IPS DF 6.9 (cell line): Measurements from ENCODE around the gene ZC2HC1C.

Source experiments
- DNase-seq: peaks from one replicate; pipeline ENCODE4 v3.0.0-alpha.2; 2013; ENCODE audit warnings: low read depth, low spot score
- H3K27ac ChIP-seq: one replicate; pipeline ENCODE4 v1.5.1; 2013; ENCODE audit warnings: low read length, control low read depth
- H3K27me3 ChIP-seq: 2 replicates; pipeline ENCODE4 v1.6.1; 2013; ENCODE audit warnings: mild to moderate bottlenecking, low read length; ENCODE audit not compliant: control insufficient read depth, insufficient read depth
- H3K36me3 ChIP-seq: 2 replicates; pipeline ENCODE4 v1.6.1; 2013; ENCODE audit warnings: low read length; ENCODE audit not compliant: control insufficient read depth, insufficient read depth
- H3K4me1 ChIP-seq: 2 replicates; pipeline ENCODE4 v1.6.1; 2013; ENCODE audit warnings: low read length; ENCODE audit not compliant: control insufficient read depth, insufficient read depth
- H3K4me3 ChIP-seq: 2 replicates; pipeline ENCODE4 v1.5.1; 2013; ENCODE audit warnings: mild to moderate bottlenecking, low read length
- H3K9me3 ChIP-seq: 2 replicates; pipeline ENCODE4 v1.6.1; 2013; ENCODE audit warnings: low read length, inconsistent platforms; ENCODE audit not compliant: control insufficient read depth, insufficient read depth
- WGBS: extraction: QIAGEN DNeasy Blood & Tissue Kit; methylation state at CpG from one replicate; pipeline ENCODE4 v1.1.7; 2013; ENCODE audit warnings: mixed read lengths, missing lambda C conversion rate; ENCODE audit not compliant: insufficient read length, insufficient coverage; 5-methylcytosine and 5-hydroxymethylcytosine counted together

ZC2HC1C gene

DNA sequence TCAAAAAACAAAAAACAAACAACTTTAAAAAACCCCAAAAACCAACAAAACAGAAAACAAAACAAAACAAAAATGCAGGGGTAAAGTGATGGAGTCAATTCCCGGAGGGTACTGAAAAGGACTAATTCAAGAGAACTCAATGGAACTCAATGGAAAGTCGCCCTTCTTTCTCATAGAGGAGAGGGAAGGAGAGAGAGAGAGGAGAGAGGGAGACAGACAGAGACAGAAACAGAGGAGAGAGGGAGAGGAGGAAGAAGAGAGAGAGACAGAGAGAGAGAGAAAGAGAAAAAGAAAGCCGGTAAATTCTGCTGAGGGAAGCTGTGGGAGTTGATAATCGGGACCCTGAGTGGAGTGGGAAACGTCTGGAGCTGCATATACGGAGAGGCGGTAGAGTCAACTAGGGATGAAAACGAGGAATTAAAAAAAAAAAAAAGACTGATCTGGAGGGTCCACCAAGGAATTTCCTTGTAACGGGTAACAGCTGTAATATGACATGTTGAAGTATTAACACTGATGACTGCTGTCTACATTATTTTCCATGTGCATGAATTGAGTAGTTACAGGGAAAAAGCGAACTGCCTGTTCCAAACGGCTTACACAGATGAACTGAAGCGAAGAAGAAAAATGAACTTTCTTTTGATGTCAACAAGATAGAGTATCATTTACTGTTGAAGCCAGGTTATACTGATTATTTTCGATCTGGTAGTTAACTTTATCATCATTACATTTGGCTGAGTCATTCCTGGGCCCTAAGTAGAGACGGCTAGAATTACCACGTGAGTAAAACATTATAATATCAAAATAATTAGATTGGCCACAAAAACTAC is 934 bp upstream of the ZC2HC1C start:
- Histone ChIP-seq H3K4me1 (no peaks in the 10 kb centered on the region; the same call in 1 of the 2 replicates), H3K9me3 (no peaks in the 10 kb centered on the region), H3K27ac (no peak overlapping the region), H3K4me3 (peak overlapping the region; percentile 59; the same call in 1 of the 2 replicates), H3K36me3 (no peaks in the 10 kb centered on the region), H3K27me3 (no peaks in the 10 kb centered on the region)
- no CpG with 5 or more reads among the region's 15 CpGs for whole genome bisulfite sequencing
- no peak for DNase-seq

DNA sequence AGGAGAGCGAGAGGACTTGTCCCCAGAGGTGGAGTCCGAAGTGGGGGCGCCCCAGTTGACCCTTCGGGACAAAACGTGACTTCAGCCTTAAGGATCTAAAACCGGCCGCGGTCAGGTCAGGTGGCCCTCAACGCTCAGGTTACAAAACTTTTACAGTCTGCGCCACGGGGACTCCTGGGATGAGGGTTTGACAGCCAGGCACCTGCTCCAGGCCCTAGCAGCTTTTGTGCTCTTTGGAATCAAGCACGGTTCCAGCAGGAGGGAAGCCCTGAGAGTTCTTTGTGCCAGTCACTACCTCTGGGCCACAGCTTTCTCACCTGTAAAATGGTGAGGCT is 337 bp downstream of the ZC2HC1C start:
- Histone ChIP-seq H3K4me3 (peak overlapping the region; percentile 41; the same call in 1 of the 2 replicates), H3K27me3 (no peaks in the 10 kb centered on the region), H3K4me1 (no peaks in the 10 kb centered on the region; the same call in 1 of the 2 replicates), H3K36me3 (no peaks in the 10 kb centered on the region), H3K27ac (no peak overlapping the region), H3K9me3 (no peaks in the 10 kb centered on the region)
- DNase-seq = no peak
- no CpG with 5 or more reads among the region's 12 CpGs for WGBS

DNA sequence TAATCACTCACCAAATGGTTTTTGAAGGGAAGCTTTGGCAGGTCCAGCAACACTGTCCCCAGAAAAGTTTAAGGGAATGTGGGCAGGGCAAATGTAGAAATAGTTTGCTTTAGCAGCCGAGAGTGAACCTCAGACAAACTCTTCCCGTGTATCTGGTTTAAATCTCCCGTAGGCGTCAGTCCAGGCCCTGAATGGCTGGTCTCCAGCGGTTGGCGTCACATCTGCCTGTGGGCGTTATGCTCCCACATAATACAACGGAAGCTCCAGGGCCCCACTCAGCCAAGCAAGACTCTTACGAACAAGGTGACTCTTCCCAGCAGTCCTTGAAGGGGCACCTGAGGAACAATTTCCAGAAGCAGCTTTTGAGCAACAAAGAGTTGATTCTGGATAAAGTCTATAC is 942 bp downstream of the ZC2HC1C start:
- no peaks in the 10 kb centered on the region for H3K9me3 ChIP-seq
- no peaks in the 10 kb centered on the region; the same call in 1 of the 2 replicates for H3K4me1 ChIP-seq
- H3K27me3 ChIP-seq = no peaks in the 10 kb centered on the region
- no CpG with 5 or more reads among the region's 9 CpGs for WGBS
- H3K27ac ChIP-seq = no peak overlapping the region
- no peak overlapping the region for H3K4me3 ChIP-seq
- no peaks in the 10 kb centered on the region for H3K36me3 ChIP-seq
- DNase-seq = no peak

DNA sequence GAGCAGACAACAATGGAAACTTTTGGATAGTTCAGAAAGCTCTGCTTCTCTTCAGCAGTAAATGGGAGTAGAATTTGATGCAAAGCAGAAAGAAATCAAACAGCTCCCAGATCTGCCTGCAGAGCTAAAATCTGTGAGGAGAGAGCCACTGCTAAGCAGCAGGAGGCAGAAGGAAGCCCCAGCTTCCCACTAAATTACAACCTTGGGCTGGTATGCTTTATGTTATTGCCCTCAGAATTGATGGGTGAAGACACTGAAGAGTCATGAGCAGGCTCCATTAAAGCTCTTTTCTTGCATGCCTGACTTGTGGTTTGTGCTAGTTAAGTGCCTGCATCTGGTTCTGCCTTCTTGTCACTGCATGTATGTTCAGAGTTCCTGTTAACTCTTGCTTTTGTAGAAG is 8.4 kb downstream of the ZC2HC1C start:
- Histone ChIP-seq H3K9me3 (no peaks in the 10 kb centered on the region), H3K27ac (no peak overlapping the region), H3K4me3 (no peak overlapping the region), H3K36me3 (no peaks in the 10 kb centered on the region), H3K27me3 (no peaks in the 10 kb centered on the region), H3K4me1 (no peaks in the 10 kb centered on the region)
- no peak for DNase-seq

DNA sequence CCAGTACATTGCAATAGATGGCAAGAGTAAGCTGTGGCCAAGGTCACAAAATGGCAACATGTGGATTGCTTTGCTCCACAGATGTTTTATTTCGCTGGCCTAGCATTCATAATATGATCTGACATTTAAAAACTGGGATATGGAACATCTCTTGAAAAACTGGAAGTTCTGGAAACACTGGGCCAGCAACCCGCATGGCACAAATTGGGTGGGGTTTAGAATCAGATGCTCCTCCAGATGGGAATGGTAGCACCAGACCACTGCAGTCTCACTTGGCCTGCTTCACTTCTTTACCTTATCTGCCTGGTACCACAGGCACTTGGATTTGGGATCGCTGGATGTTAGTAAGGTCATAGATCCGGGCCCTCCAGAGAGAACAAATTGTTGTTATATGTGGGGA is 10.1 kb downstream of the ZC2HC1C start:
- Histone ChIP-seq H3K27me3 (no peaks in the 10 kb centered on the region), H3K4me1 (no peaks in the 10 kb centered on the region), H3K36me3 (peaks cover 6% of the 10 kb centered on the region; the same call in 1 of the 2 replicates), H3K4me3 (no peak overlapping the region), H3K9me3 (no peaks in the 10 kb centered on the region), H3K27ac (no peak overlapping the region)
- no peak for DNase-seq
- no CpG with 5 or more reads among the region's 4 CpGs for WGBS

DNA sequence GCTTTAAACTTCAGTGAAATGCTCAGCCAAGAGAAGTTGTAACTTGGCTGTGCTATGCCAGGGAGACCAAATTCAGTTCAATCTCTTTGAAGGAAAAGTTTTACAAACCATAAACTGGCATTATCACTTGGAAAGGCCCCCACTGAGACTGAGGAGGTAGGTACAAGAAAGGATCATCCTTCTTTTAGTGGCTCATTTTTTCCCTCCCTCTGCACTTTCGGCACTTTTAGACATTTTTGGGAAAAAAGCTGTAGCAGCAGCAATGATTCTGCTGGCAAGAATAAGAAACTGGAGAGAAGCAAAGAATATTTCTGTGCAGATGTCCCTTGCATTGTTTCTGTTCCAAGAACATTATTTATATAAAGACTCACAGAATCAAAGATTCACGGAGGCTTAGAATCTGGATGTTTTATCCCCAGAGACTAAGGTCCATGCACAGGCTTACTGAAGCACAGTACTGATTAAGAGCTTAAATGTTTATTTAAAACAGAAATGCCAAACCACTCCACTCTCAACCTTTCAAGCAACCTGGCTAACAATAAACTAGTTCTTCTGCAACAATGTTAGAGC is 12.3 kb downstream of the ZC2HC1C start:
- Histone ChIP-seq H3K4me3 (no peak overlapping the region), H3K9me3 (no peaks in the 10 kb centered on the region), H3K4me1 (no peaks in the 10 kb centered on the region), H3K27ac (no peak overlapping the region), H3K27me3 (no peaks in the 10 kb centered on the region), H3K36me3 (peaks cover 10% of the 10 kb centered on the region; the same call in 1 of the 2 replicates)
- no CpG with 5 or more reads among the region's 2 CpGs for WGBS
- no peak for DNase-seq

DNA sequence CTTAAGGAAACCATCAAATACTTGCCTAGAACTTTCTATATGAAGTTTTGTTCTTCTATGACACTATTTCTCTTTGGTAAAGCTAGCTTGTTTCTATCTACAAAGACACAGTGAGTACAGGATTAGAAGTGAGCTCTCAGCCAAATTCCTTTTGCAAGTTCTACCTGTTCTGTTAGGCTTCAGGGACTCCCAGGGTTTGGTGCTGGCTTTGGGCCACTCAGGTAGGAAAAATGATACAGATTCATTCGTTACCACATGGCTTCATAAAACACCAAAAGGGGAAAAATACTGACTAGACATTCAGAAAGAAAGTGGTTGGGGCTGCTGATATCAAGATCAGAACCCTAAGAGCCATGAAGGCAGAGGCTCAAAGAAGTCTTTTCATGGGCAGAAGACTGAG is 13.8 kb downstream of the ZC2HC1C start:
- Histone ChIP-seq H3K4me3 (no peak overlapping the region), H3K27me3 (no peaks in the 10 kb centered on the region), H3K36me3 (peaks cover 12% of the 10 kb centered on the region; the same call in 1 of the 2 replicates), H3K4me1 (no peaks in the 10 kb centered on the region), H3K9me3 (no peaks in the 10 kb centered on the region), H3K27ac (no peak overlapping the region)
- no CpG with 5 or more reads among the region's 1 CpG for WGBS
- no peak for DNase-seq

DNA sequence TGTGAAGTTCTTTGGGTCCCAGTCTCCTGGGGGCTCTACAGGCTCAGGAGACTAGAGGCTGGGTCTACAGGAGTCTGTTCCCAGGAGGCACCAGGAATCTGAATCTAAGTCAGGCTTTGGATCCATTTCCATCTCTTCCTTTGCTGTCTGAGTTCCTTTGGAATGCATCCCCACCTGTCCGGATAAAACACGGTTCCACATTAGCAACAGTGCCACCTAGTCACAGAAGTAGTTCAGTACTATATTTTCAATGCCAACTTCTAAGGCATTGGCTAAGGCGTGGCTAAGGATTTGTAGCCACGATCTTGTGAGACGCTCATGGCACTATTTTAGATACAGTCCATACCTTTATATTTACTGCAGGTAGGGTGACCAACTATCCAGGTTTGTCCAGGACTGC is 15.1 kb downstream of the ZC2HC1C start:
- Histone ChIP-seq H3K27ac (no peak overlapping the region), H3K36me3 (peaks cover 12% of the 10 kb centered on the region; the same call in 1 of the 2 replicates), H3K4me3 (no peak overlapping the region), H3K27me3 (no peaks in the 10 kb centered on the region), H3K9me3 (no peaks in the 10 kb centered on the region), H3K4me1 (no peaks in the 10 kb centered on the region)
- no peak for DNase-seq
- no CpG with 5 or more reads among the region's 5 CpGs for WGBS

DNA sequence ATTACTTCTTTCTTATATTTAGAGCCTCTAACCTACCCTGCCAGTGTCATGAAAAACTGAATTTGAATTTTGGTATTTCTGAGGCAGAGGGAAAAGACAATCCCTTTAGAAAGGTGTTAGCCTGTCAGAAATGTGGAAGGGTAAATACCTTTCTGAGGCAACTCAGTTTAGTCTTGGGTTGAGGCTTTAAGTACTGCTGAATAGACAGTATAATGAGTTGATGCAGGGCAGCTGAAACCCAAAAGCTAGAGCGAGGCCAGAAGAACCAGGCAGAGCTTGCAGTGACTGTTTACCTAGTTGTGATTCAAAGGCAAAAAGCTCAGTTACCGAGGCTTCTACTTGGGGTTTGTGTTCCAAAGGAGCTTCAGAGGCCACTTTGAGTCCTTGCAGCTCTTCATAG is 18.7 kb downstream of the ZC2HC1C start:
- DNase-seq = no peak
- no peak overlapping the region for H3K4me3 ChIP-seq
- WGBS = no CpG with 5 or more reads among the region's 2 CpGs
- no peak overlapping the region for H3K27ac ChIP-seq
- no peaks in the 10 kb centered on the region for H3K4me1 ChIP-seq
- no peaks in the 10 kb centered on the region for H3K9me3 ChIP-seq
- peaks cover 12% of the 10 kb centered on the region; the same call in 1 of the 2 replicates for H3K36me3 ChIP-seq
- H3K27me3 ChIP-seq = no peaks in the 10 kb centered on the region

DNA sequence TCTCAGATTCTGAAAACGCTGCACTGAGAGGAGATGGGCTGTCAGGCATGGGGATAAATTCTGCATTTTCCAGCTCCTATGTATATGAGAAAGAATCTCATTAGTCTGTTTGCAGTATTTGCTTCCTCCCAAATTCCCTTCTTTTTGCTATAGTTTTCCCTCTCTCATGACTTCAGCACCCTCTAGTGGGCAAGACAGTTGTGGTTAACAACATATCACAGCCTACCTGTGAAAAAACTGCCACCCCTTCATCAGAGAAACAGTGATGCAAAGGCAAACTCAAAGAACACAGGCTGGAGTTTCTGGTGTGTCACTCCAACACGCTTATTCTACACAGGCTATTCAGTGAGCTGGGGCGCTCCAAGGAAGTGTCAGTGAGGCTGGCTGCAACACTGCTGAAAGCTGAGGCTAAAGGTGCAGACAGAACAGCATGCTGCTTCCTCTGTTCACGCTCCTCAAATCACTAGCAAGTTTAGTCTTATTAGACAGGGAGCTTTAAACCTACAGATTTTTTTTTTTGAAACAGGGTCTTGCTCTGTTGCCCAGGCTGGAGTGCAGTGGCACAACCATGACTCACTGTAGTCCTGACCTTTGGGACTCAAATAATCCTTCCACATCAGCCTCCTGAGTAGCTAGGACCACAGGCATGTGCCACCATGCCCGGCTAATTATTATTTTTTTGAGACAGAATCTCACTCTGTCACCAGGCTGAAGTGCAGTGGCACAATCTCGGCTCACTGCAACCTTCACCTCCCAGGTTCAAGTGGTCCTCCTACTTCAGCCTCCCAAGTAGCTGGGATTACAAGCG is 19.3 kb downstream of the ZC2HC1C start:
- no peaks in the 10 kb centered on the region for H3K27me3 ChIP-seq
- peak; percentile 39 for DNase-seq
- H3K4me3 ChIP-seq = no peak overlapping the region
- peaks cover 12% of the 10 kb centered on the region; the same call in 1 of the 2 replicates for H3K36me3 ChIP-seq
- H3K9me3 ChIP-seq = no peaks in the 10 kb centered on the region
- H3K27ac ChIP-seq = no peak overlapping the region
- WGBS = no CpG with 5 or more reads among the region's 7 CpGs
- no peaks in the 10 kb centered on the region for H3K4me1 ChIP-seq
